ENCODE results near the gene HMG20B.

DNA sequence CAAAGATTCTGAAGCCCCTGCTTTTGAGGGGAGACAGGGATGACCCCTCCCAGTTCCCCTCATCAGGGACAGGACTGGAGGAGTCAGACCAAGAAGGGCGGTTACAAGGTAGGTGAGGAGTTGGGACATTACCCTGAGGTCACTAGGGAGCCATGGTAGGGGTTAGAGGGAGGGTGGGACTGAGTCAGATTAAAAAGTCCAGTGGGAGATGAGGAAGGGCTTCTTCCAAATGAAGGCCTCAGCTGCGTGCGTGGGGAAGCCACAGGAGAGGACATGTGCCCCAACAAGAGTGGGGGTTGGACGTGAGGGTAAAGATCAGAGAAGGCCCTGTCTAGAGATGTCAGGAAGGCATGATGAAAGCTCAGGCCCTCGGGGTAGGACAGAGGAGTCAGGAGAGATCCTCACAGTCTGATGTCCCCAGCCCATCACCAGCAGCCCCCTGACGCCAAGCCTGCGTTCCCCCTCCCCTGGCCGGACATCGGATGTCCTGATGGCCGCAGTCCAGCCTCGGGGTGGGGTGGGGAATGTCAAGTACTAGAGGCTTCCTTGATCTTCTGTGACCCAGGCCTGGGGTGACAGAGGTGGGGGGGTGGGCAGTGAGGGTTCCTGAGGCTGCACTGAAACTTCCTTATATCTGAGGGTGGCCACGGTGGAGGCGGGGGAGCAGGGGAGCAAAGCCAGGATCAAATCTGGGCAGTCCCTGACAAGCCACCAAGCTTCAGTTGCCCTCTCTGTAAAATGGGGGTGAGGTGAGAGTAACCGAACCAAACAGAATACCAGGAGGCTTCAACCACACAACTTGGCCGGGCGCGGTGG lies 8.8 kb upstream of the HMG20B start:
- TF ChIP-seq CTCF (IDR thresholded peaks at IDR 0.05; ENCODE audit: insufficient read depth, low read length) = no peak
- no peak for TF ChIP-seq GABPA (IDR thresholded peaks at IDR 0.05; ENCODE audit: low read depth)
- TF ChIP-seq, protein P1, sequence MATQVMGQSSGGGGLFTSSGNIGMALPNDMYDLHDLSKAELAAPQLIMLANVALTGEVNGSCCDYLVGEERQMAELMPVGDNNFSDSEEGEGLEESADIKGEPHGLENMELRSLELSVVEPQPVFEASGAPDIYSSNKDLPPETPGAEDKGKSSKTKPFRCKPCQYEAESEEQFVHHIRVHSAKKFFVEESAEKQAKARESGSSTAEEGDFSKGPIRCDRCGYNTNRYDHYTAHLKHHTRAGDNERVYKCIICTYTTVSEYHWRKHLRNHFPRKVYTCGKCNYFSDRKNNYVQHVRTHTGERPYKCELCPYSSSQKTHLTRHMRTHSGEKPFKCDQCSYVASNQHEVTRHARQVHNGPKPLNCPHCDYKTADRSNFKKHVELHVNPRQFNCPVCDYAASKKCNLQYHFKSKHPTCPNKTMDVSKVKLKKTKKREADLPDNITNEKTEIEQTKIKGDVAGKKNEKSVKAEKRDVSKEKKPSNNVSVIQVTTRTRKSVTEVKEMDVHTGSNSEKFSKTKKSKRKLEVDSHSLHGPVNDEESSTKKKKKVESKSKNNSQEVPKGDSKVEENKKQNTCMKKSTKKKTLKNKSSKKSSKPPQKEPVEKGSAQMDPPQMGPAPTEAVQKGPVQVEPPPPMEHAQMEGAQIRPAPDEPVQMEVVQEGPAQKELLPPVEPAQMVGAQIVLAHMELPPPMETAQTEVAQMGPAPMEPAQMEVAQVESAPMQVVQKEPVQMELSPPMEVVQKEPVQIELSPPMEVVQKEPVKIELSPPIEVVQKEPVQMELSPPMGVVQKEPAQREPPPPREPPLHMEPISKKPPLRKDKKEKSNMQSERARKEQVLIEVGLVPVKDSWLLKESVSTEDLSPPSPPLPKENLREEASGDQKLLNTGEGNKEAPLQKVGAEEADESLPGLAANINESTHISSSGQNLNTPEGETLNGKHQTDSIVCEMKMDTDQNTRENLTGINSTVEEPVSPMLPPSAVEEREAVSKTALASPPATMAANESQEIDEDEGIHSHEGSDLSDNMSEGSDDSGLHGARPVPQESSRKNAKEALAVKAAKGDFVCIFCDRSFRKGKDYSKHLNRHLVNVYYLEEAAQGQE (IDR thresholded peaks at IDR 0.05; ENCODE audit: insufficient replicate concordance, low read depth) = no peak
- no peak for TF ChIP-seq POLR2AphosphoS5 (IDR thresholded peaks at IDR 0.05; ENCODE audit: low read depth)
- no peak for TF ChIP-seq SPI1 (IDR thresholded peaks at IDR 0.05; ENCODE audit: borderline replicate concordance, low read depth)

All from HL-60 (cell line).